IPS-20b (cell line): ENCODE data around the gene POTEI.
"Not testable (repeated sequence)": the region's sequence is repeated elsewhere in the genome, so short reads cannot be mapped to it uniquely, and the experiment has no call there.

ENCODE experiments used
- H3K27ac ChIP-seq: one replicate; pipeline ENCODE4 v1.5.1; 2013; ENCODE audit warnings: low read length
- H3K27me3 ChIP-seq: 2 replicates; pipeline ENCODE4 v1.6.1; 2013; ENCODE audit warnings: mild to moderate bottlenecking, low read length, inconsistent platforms; ENCODE audit not compliant: insufficient read depth
- H3K36me3 ChIP-seq: 2 replicates; pipeline ENCODE4 v1.6.1; 2013; ENCODE audit warnings: low read depth, mild to moderate bottlenecking, inconsistent platforms, low read length, moderate library complexity; ENCODE audit not compliant: insufficient read depth
- H3K4me1 ChIP-seq: 2 replicates; pipeline ENCODE4 v1.6.1; 2013; ENCODE audit warnings: mild to moderate bottlenecking, control low read depth, inconsistent platforms, low read length, moderate library complexity; ENCODE audit not compliant: insufficient read depth
- H3K4me3 ChIP-seq: 2 replicates; pipeline ENCODE4 v1.5.1; 2013; ENCODE audit warnings: mild to moderate bottlenecking, low read length, inconsistent platforms
- H3K9ac ChIP-seq: 2 replicates; pipeline ENCODE4 v1.6.1; 2013; ENCODE audit warnings: low read depth, mild to moderate bottlenecking, inconsistent platforms, low read length, moderate library complexity
- H3K9me3 ChIP-seq: 2 replicates; pipeline ENCODE4 v1.6.1; 2013; ENCODE audit warnings: mild to moderate bottlenecking, low read depth, low read length, inconsistent platforms; ENCODE audit not compliant: insufficient read depth

POTEI gene

GRCh38 chr2:130529545-130529944 lies 20.4 kb upstream of the POTEI start:
- H3K9ac ChIP-seq, H3K4me3 ChIP-seq, H3K36me3 ChIP-seq, H3K27ac ChIP-seq, H3K9me3 ChIP-seq, H3K4me1 ChIP-seq, H3K27me3 ChIP-seq: not testable (repeated sequence)

DNA sequence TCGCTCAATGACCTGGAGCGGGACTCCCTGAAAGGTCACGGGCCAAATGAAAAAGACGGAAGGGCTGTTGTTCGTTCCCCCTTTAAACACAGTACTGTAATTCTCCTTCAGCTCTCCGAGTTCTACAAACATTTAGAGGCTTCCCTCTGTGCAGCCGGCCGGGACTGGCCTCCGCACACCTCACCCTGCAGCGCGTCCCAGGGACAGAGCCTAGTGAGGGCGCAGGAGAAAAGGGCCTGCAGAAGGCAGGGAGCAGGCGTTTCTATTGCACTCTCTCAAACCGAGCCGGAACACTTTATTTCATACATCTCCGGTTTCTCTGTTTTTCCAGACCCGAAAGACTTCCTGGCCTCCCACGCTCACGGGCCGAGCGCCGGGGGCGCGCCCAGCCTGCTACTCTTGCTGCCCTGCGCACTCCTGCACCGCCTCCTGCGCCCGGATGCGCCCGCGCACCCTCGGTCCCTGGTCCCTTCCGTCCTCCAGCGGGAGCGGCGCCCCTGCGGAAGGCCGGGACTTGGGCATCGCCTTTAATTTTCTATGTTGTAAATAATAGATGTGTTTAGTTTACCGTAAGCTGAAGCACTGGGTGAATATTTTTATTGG lies 18.3 kb upstream of the POTEI start:
- not testable (repeated sequence) for H3K27me3 ChIP-seq, H3K4me1 ChIP-seq

GRCh38 chr2:130522390-130522789 lies 13.3 kb upstream of the POTEI start:
- not testable (repeated sequence) for H3K27ac ChIP-seq, H3K9ac ChIP-seq, H3K27me3 ChIP-seq, H3K36me3 ChIP-seq, H3K9me3 ChIP-seq, H3K4me3 ChIP-seq, H3K4me1 ChIP-seq

More for the DNA sequence above, 18.3 kb upstream of the POTEI start:
- not testable (repeated sequence) for H3K27ac ChIP-seq, H3K9me3 ChIP-seq, H3K4me3 ChIP-seq, H3K9ac ChIP-seq, H3K36me3 ChIP-seq

DNA sequence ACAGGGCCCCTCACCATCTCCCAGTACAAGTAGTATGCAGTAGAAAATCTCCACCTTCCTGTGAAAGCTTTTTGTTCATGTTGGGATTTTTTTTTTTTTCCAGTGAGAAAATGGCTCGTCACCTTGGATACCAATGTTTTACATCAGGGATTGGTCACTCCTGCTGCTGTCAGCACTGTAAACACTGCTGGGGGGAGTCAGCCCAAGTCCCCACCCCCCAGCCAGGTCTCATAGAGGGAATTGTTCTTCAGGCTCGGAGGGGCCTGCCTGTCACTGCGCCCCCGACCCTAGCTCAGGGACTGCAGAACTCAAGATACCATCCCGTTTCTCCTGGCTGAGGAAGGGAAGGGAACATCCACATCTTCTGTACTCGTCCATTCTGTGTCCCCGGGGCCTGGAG lies 11.9 kb upstream of the POTEI start, which contains the start of gene CFC1B:
Gene CFC1B, plus strand, starts transcription at position 231 of the 400 bp plus-strand sequence. CDS start 263 bp downstream, outside the sequence.
- H3K9ac ChIP-seq, H3K27me3 ChIP-seq, H3K4me1 ChIP-seq, H3K4me3 ChIP-seq, H3K36me3 ChIP-seq, H3K9me3 ChIP-seq, H3K27ac ChIP-seq: not testable (repeated sequence)

DNA sequence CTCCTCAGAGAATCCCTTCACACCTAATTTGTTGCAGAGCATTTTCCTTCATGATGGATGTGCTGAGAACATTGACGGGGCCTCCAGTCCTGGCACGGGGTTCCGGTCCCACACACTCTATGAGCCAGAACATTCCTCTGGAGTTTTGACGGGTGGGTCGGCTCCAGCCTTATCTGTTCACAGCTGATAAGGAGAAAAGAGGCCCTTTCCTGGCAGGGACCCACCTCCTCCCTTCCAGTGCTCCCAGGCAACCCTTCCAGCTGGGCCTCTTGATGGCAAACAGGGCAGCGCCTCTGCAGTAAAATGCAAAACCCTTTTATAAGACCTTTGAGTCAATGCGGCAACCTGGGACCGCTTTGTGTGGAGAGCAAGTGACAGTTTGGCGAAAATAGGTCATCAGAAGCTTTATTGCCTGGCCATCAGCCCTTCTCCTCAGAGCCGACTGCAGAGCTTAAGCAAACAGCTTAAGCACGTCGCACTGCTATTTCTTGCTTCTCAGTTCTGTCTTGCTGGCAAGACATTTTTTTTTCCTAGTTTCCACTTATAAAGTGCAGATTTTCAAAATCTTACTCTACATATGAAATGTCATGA lies 9.5 kb upstream of the POTEI start:
- H3K4me1 ChIP-seq, H3K36me3 ChIP-seq, H3K4me3 ChIP-seq, H3K9me3 ChIP-seq, H3K27me3 ChIP-seq, H3K9ac ChIP-seq, H3K27ac ChIP-seq: not testable (repeated sequence)

- H3K36me3 ChIP-seq, H3K4me3 ChIP-seq: not testable (repeated sequence)
Observed at GRCh38 chr2:130511747-130512451, 2.8 kb upstream of the POTEI start.

DNA sequence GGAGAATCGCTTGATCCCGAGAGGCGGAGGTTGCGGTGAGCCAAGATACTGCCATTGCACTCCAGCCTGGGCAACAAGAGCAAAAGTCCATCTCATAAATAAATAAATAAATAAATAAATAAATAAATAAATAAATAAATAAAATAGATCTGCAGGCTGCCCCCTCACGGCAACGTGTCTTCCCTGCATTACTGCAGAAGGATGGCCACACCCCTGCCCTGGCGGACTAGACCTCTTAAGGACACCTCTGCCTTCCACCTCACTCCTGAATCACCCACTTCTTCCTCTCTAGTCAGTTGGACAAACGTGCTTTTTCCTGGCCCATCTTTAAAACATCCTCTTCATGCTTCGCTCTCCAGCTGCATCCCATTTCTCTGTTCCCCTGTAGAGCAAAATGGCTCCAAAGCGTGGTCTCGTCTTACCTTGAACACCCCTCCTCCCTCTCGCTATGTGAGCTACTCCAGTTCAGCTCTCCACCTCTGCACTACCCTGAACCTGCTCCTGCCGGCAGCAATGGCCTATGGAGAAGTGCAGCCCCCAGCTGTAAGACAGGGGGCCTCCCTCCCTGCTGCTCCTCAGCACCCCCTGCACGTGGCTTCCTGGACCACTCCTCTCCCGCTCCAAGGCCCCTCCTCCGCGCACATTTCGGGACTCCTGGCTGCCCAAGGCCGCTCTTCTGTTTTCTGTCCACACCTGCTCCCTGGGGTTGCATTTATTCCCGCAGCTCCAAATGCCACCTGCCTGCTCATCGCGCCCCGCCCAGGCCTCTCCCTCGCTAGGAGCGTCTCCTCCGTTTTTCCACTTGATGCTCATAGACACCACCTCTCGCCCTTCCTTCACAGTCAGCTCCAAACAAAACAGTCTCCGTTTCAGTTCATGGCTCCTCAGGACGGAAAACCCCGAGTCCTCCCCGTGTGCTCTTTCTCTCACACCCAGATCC lies 1.9 kb upstream of the POTEI start:
- not testable (repeated sequence) for H3K9ac ChIP-seq, H3K4me1 ChIP-seq, H3K27ac ChIP-seq, H3K4me3 ChIP-seq, H3K27me3 ChIP-seq, H3K36me3 ChIP-seq, H3K9me3 ChIP-seq

More at GRCh38 chr2:130511747-130512451, 2.8 kb upstream of the POTEI start:
- H3K27me3 ChIP-seq, H3K4me1 ChIP-seq, H3K9me3 ChIP-seq, H3K9ac ChIP-seq, H3K27ac ChIP-seq: not testable (repeated sequence)

- not testable (repeated sequence) for H3K27me3 ChIP-seq, H3K4me1 ChIP-seq, H3K9ac ChIP-seq, H3K9me3 ChIP-seq, H3K36me3 ChIP-seq, H3K4me3 ChIP-seq, H3K27ac ChIP-seq
Observed at GRCh38 chr2:130491073-130491472, 18.1 kb downstream of the POTEI start.

DNA sequence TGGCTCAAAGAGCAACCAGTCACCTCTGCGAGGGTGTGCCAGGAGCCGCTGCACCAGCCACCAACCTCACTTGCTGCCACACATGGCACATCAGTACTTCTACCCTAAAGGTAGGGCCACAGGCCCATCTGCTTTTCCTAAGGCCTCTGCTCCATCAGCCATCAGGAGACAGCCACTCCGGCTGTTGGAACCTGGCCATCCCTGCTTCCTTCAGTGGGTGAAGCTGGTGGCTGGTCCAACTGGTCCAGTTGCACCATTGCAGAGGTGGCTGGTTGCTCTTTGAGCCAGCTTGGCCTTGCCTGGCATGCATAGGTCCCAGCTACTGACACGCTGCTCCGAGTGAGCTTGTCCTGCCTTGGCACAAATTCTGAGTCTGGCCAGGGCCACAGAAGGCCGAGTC lies 53.7 kb downstream of the POTEI start:
- not testable (repeated sequence) for H3K9me3 ChIP-seq, H3K27ac ChIP-seq, H3K4me1 ChIP-seq, H3K27me3 ChIP-seq, H3K4me3 ChIP-seq, H3K9ac ChIP-seq, H3K36me3 ChIP-seq

GRCh38 chr2:130454712-130455083 lies 54.4 kb downstream of the POTEI start:
- not testable (repeated sequence) for H3K27me3 ChIP-seq, H3K9ac ChIP-seq, H3K9me3 ChIP-seq, H3K4me1 ChIP-seq, H3K4me3 ChIP-seq, H3K36me3 ChIP-seq, H3K27ac ChIP-seq

- not testable (repeated sequence) for H3K9me3 ChIP-seq, H3K4me1 ChIP-seq, H3K27me3 ChIP-seq, H3K36me3 ChIP-seq, H3K27ac ChIP-seq, H3K9ac ChIP-seq, H3K4me3 ChIP-seq
Observed at GRCh38 chr2:130453955-130454711, 55.0 kb downstream of the POTEI start.
